ENCODE results near the gene LMBRD1. TPM values are rescaled to one million over a fixed set of nuclear protein-coding genes. Genes with fewer than 3 reads are reported as not detected.

LMBRD1 gene
- total and polyA plus RNA-seq, 2 of the 8 experiments (the other 6 are each of a cell fraction or from before 2014, with no cell fraction given) = 9.1 to 16.8 TPM

GRCh38 chr6:69732640-69733039 lies 64.2 kb downstream of the LMBRD1 start (continued):
- TF ChIP-seq, protein P1, sequence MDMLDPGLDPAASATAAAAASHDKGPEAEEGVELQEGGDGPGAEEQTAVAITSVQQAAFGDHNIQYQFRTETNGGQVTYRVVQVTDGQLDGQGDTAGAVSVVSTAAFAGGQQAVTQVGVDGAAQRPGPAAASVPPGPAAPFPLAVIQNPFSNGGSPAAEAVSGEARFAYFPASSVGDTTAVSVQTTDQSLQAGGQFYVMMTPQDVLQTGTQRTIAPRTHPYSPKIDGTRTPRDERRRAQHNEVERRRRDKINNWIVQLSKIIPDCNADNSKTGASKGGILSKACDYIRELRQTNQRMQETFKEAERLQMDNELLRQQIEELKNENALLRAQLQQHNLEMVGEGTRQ (IDR thresholded peaks at IDR 0.05; ENCODE audit: low read length) = no peak
- no peak for TF ChIP-seq CREB1 (IDR thresholded peaks at IDR 0.05)
- no peak for TF ChIP-seq CHD2 (IDR thresholded peaks at IDR 0.05; ENCODE audit: low read length)
- no peak for TF ChIP-seq SIRT6 (IDR thresholded peaks at IDR 0.05; ENCODE audit: low read length)
